HUES48 (cell line): Measurements from ENCODE around the gene ZMYM5.
"Not testable (repeated sequence)": the region's sequence is repeated elsewhere in the genome, so short reads cannot be mapped to it uniquely, and the experiment has no call there.

Source experiments
- H3K27ac ChIP-seq: one replicate; pipeline ENCODE4 v1.7.0; 2013; ENCODE audit warnings: low read depth, low read length, inconsistent platforms
- H3K27me3 ChIP-seq: 2 replicates; pipeline ENCODE4 v1.6.1; 2013; ENCODE audit warnings: mild to moderate bottlenecking, low read length; ENCODE audit not compliant: control insufficient read depth, insufficient read depth
- H3K36me3 ChIP-seq: 2 replicates; pipeline ENCODE4 v1.6.1; 2013; ENCODE audit warnings: low read length; ENCODE audit not compliant: control insufficient read depth, insufficient read depth
- H3K4me1 ChIP-seq: 2 replicates; pipeline ENCODE4 v1.6.1; 2013; ENCODE audit warnings: mild to moderate bottlenecking, low read length; ENCODE audit not compliant: control insufficient read depth, insufficient read depth
- H3K4me3 ChIP-seq: 2 replicates; pipeline ENCODE4 v1.5.1; 2013; ENCODE audit warnings: mild to moderate bottlenecking, low read depth, low read length
- H3K9ac ChIP-seq: 2 replicates; pipeline ENCODE4 v1.6.1; 2013; ENCODE audit warnings: mild to moderate bottlenecking, low read depth, low read length, moderate library complexity
- H3K9me3 ChIP-seq: 2 replicates; pipeline ENCODE4 v1.6.1; 2013; ENCODE audit warnings: low read length; ENCODE audit not compliant: control insufficient read depth, insufficient read depth

ZMYM5 gene

GRCh38 chr13:19862481-19863313 lies 752 bp downstream of the ZMYM5 start:
- Histone ChIP-seq H3K27ac (peak overlapping the region; percentile 98), H3K4me1 (peaks cover 14% of the 10 kb centered on the region), H3K27me3 (no peaks in the 10 kb centered on the region), H3K36me3 (peaks cover 13% of the 10 kb centered on the region; the same call in 1 of the 2 replicates), H3K4me3 (peak overlapping the region; percentile 75), H3K9ac (peak overlapping the region; percentile 38), H3K9me3 (no peaks in the 10 kb centered on the region)

GRCh38 chr13:19861762-19862161 lies 1.7 kb downstream of the ZMYM5 start:
- no peak overlapping the region for H3K9ac ChIP-seq
- H3K27me3 ChIP-seq = no peaks in the 10 kb centered on the region
- no peak overlapping the region for H3K27ac ChIP-seq
- peak overlapping the region; percentile 75 for H3K4me3 ChIP-seq
- H3K4me1 ChIP-seq = peaks cover 14% of the 10 kb centered on the region
- peaks cover 13% of the 10 kb centered on the region for H3K36me3 ChIP-seq
- H3K9me3 ChIP-seq = no peaks in the 10 kb centered on the region

DNA sequence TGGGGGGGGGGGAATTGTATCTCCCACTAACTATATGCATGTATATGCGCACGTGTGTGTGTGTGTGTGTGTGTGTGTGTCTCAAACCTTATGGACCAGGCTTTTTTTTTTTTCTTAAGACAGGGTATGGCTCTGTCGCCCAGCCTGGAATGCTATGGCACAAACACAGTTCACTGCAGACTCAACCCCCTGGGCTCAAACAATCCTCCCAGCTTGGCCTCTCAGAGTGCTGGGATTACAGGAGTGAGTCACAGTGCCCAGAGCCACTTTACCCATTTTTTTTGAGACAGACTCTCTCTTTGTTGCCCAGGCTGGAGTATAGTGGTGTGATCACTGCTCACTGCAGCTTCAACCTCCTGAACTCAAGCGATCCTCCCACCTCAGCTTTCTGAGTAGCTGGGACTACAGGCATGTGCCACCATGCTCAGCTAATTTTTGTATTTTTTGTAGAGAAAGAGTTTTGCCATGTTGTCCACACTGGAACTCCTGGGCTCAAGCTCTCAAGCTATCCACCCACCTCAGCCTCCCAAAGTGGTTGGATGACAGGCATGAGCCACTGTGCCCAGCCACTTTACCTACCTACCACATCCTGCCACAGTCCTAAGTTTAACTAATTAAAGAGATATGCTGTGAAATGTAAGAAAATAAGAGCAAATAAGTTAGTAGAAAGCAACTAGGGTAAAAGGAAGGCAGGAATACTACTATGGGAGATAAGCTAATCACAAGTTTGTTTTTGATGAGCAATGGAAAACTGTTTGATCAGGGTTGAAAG lies 2.4 kb downstream of the ZMYM5 start:
- no peaks in the 10 kb centered on the region for H3K9me3 ChIP-seq
- no peaks in the 10 kb centered on the region for H3K27me3 ChIP-seq
- H3K27ac ChIP-seq = no peak overlapping the region
- H3K36me3 ChIP-seq = peaks cover 13% of the 10 kb centered on the region
- no peak overlapping the region for H3K9ac ChIP-seq
- H3K4me1 ChIP-seq = peaks cover 14% of the 10 kb centered on the region
- no peak overlapping the region for H3K4me3 ChIP-seq

GRCh38 chr13:19857637-19858036 lies 5.8 kb downstream of the ZMYM5 start:
- H3K36me3 ChIP-seq = peaks cover 13% of the 10 kb centered on the region
- H3K9me3 ChIP-seq, H3K4me3 ChIP-seq, H3K9ac ChIP-seq, H3K27ac ChIP-seq, H3K27me3 ChIP-seq: not testable (repeated sequence)
- peaks cover 12% of the 10 kb centered on the region for H3K4me1 ChIP-seq

DNA sequence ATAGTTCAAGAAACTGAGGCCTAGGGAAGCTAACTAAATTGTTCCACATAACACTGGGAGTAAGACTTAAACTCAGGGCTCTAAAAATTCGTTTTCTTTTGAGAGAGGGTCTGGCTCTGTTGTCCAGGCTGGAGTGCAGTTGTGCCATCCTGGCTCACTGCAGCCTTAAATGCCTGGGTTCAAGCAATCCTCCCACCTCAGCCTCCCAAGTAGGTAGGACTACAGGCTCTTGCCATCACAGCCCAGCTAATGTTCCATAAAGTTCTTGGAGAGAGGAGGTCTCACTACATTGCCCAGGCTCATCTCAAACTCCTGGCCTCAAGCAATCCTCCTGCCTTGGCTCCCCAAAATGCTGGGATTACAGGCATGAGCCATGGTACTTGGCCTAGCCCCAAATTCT lies 10.7 kb downstream of the ZMYM5 start:
- Histone ChIP-seq H3K4me3 (no peak overlapping the region), H3K4me1 (no peaks in the 10 kb centered on the region), H3K27ac (no peak overlapping the region), H3K27me3 (no peaks in the 10 kb centered on the region), H3K9me3 (no peaks in the 10 kb centered on the region), H3K36me3 (peaks cover 32% of the 10 kb centered on the region), H3K9ac (no peak overlapping the region)

- Histone ChIP-seq H3K36me3 (peaks cover 36% of the 10 kb centered on the region), H3K9me3 (no peaks in the 10 kb centered on the region), H3K27ac (peak overlapping the region; percentile 36), H3K9ac (no peak overlapping the region), H3K4me1 (0 out of 2 replicates have a peak, but pooled peaks cover 6% of the 10 kb centered on the region), H3K4me3 (no peak overlapping the region), H3K27me3 (no peaks in the 10 kb centered on the region)
Measured at GRCh38 chr13:19845758-19846157, 17.7 kb downstream of the ZMYM5 start.

DNA sequence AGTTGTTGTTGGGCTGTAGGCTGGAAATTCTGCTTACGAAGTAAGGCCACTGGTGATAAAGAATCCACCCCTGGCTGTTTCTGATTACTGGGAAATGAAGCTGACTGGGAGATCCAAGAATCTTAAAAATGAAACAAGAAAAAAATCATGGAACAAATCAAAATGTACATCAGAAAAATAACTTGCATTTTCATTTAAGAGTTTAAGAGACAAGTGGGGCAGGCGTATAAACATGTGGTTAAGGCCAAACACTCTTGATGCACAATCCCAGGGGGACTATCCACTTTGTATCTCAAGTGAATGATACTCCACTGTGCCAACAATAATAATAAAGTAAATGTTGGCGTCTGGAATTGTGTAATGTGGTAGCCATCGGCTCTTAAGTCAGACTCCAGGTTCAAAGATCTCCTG lies 24.6 kb downstream of the ZMYM5 start:
- Histone ChIP-seq H3K27ac (no peak overlapping the region), H3K36me3 (peaks cover 46% of the 10 kb centered on the region)

DNA sequence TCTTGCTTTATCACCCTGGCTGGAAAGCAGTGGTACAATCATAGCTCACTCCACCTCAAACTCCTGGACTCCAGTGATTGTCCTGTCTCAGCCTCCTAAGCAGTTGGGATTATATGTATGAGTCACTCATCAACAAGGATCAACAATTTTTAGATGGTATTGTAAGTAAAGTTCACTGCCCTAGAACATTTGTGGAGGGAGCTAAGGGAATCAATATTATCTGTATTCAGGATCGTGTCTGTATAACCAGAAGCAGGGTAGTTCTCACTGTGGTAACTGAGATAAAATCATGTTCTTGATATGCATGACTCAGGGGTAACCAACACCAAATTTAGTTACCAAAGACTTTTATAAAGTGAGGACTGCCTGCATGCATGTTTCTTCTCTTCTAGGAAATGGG lies 27.0 kb downstream of the ZMYM5 start:
- Histone ChIP-seq H3K27me3 (no peaks in the 10 kb centered on the region), H3K27ac (no peak overlapping the region), H3K4me3 (no peak overlapping the region), H3K4me1 (no peaks in the 10 kb centered on the region), H3K9me3 (no peaks in the 10 kb centered on the region), H3K9ac (no peak overlapping the region), H3K36me3 (peaks cover 52% of the 10 kb centered on the region)

More for the DNA sequence above, 24.6 kb downstream of the ZMYM5 start:
- Histone ChIP-seq H3K27me3 (no peaks in the 10 kb centered on the region), H3K4me1 (no peaks in the 10 kb centered on the region), H3K9ac (no peak overlapping the region), H3K4me3 (no peak overlapping the region), H3K9me3 (no peaks in the 10 kb centered on the region)

- Histone ChIP-seq H3K27ac (no peak overlapping the region), H3K36me3 (peaks cover 49% of the 10 kb centered on the region), H3K4me1 (no peaks in the 10 kb centered on the region), H3K9ac (no peak overlapping the region), H3K27me3 (no peaks in the 10 kb centered on the region), H3K4me3 (no peak overlapping the region), H3K9me3 (no peaks in the 10 kb centered on the region)
Measured at GRCh38 chr13:19834704-19835103, 28.7 kb downstream of the ZMYM5 start.

GRCh38 chr13:19822673-19823072 lies 40.8 kb downstream of the ZMYM5 start:
- H3K27me3 ChIP-seq = no peaks in the 10 kb centered on the region
- no peak overlapping the region for H3K27ac ChIP-seq
- no peaks in the 10 kb centered on the region for H3K9me3 ChIP-seq
- no peak overlapping the region for H3K4me3 ChIP-seq
- H3K9ac ChIP-seq = no peak overlapping the region
- peaks cover 18% of the 10 kb centered on the region for H3K36me3 ChIP-seq
- H3K4me1 ChIP-seq = no peaks in the 10 kb centered on the region

DNA sequence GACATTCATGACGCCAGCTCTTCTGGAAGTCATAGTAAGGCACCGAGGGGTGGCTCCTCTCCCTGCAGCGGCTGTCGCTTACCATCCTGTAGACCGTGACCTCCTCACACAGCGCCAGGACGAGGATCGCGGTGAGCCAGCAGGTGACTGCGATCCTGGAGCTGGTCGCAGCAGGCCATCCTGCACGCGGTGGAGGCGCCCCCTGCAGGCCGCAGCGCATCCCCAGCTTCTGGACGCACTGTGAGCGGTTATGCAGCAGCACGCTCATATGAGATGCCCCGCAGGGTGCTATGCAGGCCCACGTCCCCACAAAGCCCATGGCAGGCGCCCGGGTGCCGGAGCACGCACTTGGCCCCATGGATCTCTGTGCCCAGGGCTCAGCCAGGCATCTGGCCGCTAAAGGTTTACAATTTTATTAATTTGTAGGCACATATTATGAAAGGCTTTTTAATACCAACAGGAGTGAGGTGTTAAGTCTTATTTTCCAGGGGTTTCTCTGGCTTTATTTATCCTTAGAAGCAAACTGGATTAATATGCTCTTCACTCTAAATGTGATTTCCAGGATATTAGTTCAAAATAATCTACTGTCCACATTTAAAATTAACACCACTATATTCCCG lies 45.1 kb downstream of the ZMYM5 start:
- H3K9ac ChIP-seq = no peak overlapping the region
- H3K27me3 ChIP-seq = no peaks in the 10 kb centered on the region
- H3K27ac ChIP-seq = no peak overlapping the region
- H3K36me3 ChIP-seq = peaks cover 7% of the 10 kb centered on the region
- no peaks in the 10 kb centered on the region for H3K9me3 ChIP-seq
- H3K4me1 ChIP-seq = no peaks in the 10 kb centered on the region
- no peak overlapping the region for H3K4me3 ChIP-seq
